GM18511 (cell line): ENCODE data around the gene HARBI1.

Experiments
- ATAC-seq: cut with Tn5 transposase; IDR thresholded peaks from one replicate; pipeline ENCODE4 v1.9.1; 2021; ENCODE audit warnings: mild to moderate bottlenecking, moderate library complexity; ENCODE audit not compliant: unreplicated experiment

Gene HARBI1

DNA sequence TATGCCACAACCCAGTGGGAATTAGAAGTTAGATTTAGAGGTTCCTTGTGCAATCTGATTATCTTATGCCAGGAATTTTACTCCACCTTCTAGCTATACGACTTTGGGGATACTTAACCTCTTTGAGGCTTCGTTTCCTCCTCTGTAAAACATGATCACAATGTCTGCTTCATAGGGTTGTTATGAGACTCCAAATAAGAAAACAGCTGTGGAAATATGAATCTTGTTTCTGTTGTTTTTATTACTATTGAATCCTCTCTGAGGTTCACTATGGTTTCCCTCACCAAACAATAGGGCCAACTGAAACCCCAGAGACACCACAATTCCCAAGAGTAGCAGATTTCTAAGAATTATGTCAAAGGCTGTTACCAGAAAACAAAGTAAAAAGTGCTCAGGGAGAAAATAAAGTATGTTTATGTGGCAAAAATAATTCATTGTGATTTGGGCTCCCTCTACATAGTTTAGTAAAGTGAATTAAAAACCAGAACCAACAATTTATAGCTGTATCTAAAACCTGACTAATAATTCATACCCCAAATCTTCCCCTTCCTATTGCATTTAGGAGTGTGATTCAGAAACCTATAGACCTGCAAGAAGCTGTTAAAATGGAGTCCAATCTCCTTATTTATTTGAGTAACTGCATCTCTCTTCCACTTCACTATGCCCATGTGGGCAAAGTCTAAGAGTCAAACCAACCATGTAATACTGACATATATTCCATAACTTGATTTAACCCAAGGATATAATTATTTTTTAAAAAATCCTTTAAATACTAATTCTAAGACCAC is 61.6 kb downstream of the HARBI1 start:
- peak; percentile 66 for ATAC-seq

DNA sequence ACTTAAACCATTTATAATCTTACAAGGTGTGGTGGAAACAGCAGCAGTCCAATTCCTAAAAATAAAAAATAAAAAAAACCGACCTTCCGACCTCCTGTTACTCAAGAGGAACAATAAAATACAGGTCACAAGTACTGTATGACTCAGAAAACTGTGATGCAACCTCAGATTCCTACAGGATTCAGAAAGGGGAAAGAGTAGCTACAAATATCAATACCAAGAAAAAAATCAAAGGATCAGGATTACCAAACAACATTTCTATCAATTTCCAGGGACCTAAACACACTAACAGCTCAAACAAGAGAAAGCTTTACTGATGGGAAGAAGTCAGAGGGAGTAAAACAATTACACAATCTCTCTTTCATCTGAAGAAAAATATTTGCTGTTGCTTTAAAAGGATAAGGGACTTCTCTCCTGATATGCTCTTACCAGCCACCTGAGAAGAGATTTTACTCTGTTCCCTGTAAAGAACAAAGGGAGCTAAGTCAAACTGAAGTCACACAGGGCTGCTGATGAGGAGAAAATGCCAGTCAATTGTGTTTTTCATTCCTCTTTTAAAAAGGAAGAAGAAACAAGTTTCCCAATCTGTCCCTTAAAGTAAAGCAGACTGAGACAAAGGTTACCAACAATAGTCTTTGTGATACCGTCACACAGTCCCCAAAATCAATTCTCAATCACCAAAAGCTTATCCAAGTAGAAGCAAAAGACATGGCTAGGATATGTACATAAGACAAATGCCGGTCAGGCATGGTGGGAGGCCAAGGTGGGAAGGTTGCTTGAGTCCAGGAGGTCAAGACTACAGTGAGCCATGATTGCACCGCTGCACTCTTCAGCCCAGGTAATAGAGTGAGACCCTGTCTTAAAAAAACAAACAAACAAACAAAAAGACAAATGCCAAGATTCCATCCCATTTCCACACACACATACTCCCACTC is 62.5 kb downstream of the HARBI1 start:
- no peak for ATAC-seq

DNA sequence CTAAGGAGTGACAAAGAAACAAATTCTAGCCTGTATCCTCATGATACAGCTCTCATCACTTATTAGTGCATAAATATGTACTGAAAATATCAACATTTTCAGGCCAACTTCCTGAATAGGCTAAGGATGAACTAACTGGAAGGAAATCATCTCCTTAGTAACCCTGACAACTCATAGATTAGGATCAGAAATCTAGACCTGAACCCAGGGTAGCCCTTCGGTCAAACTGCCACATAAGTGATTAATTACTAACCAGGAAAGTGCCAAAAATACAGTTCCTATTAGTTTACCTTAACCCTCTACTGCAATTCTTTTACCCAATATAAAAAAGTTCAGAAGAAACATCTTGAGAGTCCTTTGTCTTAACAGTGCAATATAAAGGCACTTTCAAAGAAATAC is 63.2 kb downstream of the HARBI1 start:
- no peak for ATAC-seq
